DOHH2 (cell line): ENCODE results near the gene SEMG2.

Source experiments
- EZH2phosphoT487 ChIP-seq: fragments of 200-600 bp; sonication (generic); IDR thresholded peaks from 2 replicates; pipeline ENCODE4 v1.6.1; 2017; ENCODE audit warnings: borderline replicate concordance, mild to moderate bottlenecking, antibody characterized with exemption, low read length, moderate library complexity, mixed read lengths
- TF ChIP-seq, protein P1 (sequence below): fragments of 200-600 bp; sonication (generic); IDR thresholded peaks from one replicate; pipeline ENCODE4 v1.5.1; 2014; ENCODE audit warnings: antibody characterized with exemption, mild to moderate bottlenecking, low read depth, low read length; ENCODE audit not compliant: poor library complexity, severe bottlenecking

DNA sequence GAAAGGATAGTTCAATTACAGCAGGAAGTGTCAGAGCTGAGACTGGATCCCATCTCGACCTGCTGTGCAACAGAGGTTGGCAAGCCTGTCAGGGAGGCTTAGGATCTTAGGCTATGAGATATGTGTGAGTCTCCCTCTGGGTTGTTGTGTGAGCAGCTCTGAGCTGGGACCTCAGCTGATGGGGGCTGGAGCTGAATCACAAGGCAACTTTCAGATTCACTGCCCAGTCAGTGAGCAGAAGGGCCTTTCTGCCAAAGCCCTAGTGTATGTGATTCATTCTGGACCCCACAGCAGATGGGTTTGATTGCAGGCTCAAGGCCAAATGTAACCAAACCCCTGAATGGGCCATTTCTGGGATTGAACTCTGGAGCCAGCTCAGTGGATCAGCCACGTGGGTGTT, 42.0 kb upstream of the SEMG2 start:
- TF ChIP-seq, protein P1, sequence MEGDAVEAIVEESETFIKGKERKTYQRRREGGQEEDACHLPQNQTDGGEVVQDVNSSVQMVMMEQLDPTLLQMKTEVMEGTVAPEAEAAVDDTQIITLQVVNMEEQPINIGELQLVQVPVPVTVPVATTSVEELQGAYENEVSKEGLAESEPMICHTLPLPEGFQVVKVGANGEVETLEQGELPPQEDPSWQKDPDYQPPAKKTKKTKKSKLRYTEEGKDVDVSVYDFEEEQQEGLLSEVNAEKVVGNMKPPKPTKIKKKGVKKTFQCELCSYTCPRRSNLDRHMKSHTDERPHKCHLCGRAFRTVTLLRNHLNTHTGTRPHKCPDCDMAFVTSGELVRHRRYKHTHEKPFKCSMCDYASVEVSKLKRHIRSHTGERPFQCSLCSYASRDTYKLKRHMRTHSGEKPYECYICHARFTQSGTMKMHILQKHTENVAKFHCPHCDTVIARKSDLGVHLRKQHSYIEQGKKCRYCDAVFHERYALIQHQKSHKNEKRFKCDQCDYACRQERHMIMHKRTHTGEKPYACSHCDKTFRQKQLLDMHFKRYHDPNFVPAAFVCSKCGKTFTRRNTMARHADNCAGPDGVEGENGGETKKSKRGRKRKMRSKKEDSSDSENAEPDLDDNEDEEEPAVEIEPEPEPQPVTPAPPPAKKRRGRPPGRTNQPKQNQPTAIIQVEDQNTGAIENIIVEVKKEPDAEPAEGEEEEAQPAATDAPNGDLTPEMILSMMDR, result no peak
- TF ChIP-seq EZH2phosphoT487, result no peak
